Dermis microvascular lymphatic vessel endothelial cell (primary cell): ENCODE results near the gene SDC3. TPM values are rescaled to one million over a fixed set of nuclear protein-coding genes. Genes with fewer than 3 reads are reported as not detected.

Experiments
- DNase-seq, 2 donors: peaks; one replicate each; pipeline versions ENCODE4 v3.0.0 to v3.0.0-alpha.2; 2010; ENCODE audit warnings: low read depth in 2 of 2
- total RNA-seq: library from RNA; depleted of rRNA; stranded (reverse); fragments of >200 nt; gene quantifications from 2 replicates; pipeline ENCODE4 v1.2.1, GENCODE V29; 2014

The SDC3 gene
- total RNA-seq, 1 donor from 2014 or later = 20.3 TPM

DNA sequence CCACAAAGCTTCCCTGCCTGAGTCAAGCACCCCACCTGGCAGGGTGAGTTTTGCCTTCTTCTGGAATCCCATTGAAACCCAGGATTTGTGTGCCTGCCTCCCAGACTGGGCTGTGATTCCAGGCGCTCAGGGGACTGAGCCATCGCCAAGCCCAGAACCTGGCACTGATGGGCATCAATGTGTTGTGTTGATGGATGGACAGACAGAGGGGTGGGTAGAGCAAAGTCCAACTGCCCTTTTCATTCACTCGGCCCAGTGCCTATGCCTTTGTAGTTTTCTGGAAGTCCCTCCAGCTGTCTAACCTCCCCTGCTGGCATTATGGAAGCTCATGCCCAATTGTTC, 85.0 kb downstream of the SDC3 start:
- no peak for DNase-seq

DNA sequence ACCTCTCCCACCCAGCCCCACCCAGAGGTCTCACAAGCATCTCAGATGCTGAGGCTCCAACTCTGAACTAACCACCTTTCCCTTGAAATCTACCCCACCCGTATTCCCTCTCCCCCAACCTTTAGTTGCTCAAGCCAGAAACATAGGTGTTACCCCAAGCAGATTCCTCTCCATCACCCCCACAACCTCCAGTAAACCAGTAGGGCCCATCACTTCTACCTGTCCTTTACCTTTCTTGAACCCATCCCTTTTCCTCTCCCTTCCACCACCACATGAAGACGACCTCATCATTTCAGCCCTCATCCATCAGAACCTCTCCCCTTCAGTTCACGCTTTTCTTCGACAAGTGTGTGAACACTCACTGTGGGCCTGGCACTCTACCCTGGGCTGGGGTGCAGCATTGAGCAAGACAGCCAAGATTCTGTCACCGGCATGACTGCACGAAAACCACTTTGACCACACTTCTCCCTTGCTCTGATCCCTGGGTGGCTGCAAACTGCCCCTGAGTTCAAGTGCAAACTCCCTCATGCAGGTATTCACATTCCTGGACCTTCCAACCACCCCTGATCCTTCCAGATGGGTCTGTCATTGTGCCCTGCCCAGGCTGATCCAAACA, 85.5 kb downstream of the SDC3 start:
- DNase-seq = no peak

DNA sequence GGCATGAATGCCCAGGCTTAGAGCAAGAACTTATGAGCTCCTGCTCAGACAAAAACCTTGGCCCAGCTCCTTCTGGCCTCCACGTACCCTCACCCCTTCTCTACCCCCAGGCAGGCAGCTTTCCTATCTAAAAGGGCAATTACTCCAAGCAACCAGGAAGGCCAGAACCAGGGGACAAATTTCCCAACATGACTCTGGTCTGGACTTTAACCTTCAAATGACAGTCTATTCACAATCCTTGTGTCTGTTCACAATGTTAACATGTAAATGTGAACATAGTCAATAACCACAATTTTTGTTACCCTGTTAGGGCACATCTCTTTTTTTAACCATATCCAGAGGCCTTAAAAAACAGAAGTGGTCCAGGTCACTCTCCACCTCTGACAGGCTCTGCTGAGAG, 86.6 kb downstream of the SDC3 start:
- no peak for DNase-seq

DNA sequence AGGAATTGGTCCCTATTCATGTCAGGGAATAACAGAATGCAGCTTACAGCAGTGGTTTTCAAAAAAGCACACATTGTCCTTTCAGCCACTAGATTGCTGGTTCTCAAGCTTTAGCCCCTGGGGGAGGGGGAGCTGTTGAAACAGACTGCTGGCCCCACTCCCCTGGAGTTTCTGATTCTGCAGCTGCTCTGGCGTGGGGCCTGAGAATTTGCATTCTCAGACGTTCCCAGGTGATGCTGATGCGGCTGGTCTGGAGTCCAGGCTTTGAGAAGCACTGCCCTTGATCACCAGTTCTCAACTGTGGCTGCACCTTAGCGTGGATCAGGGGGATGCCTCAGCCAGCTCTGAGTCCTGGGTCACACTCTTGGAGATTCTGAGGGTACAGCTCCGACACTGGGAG, 88.3 kb downstream of the SDC3 start:
- no peak for DNase-seq

Other genes with a start within 250 kb of the SDC3 start
- gene MATN1, start 185.2 kb downstream of the SDC3 start, total RNA-seq = under 0.01 TPM in 1 of 2 replicates, not detected in the other
- gene LAPTM5, start 151.0 kb downstream of the SDC3 start, total RNA-seq = 28.6 and 69.4 TPM in 2 replicates
- gene PUM1, start 157.0 kb upstream of the SDC3 start, total RNA-seq = 58.5 and 79.9 TPM in 2 replicates